ENCODE data around the gene SSR2.
"Not testable (repeated sequence)": the region's sequence is repeated elsewhere in the genome, so short reads cannot be mapped to it uniquely, and the experiment has no call there.

SSR2 gene

DNA sequence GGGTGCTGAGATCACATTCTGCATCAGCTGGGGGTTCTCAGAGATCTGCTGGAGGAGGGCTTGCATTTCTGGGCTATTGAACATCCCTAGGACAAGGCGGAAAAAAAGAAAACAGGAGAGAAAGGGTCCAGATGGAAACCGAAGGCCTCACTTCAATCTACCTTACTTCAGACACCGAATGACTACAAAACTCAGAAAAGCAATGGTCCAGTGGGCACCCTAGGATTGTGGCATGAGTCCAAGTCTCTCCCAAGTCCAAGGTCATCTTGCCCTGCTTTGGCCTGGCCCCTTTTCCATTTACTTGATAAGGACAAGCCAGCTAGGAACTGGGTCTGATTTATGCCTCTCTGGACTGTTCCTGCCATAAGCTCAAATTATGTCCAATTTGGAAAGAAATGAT, 22.1 kb upstream of the SSR2 start:
- DNase-seq (ENCODE audit: extremely low read depth, insufficient read length), result no peak
- Histone ChIP-seq H3K36me3 (ENCODE audit: control insufficient read depth, insufficient read depth, low read length) (peaks cover 10% of the 10 kb centered on the region), H3K4me3 (replicated peaks; ENCODE audit: low read depth, low read length) (no peak overlapping the region), H3K27me3 (replicated peaks; ENCODE audit: control insufficient read depth, insufficient read depth, low read length) (no peaks in the 10 kb centered on the region)
- TF ChIP-seq, protein P1, sequence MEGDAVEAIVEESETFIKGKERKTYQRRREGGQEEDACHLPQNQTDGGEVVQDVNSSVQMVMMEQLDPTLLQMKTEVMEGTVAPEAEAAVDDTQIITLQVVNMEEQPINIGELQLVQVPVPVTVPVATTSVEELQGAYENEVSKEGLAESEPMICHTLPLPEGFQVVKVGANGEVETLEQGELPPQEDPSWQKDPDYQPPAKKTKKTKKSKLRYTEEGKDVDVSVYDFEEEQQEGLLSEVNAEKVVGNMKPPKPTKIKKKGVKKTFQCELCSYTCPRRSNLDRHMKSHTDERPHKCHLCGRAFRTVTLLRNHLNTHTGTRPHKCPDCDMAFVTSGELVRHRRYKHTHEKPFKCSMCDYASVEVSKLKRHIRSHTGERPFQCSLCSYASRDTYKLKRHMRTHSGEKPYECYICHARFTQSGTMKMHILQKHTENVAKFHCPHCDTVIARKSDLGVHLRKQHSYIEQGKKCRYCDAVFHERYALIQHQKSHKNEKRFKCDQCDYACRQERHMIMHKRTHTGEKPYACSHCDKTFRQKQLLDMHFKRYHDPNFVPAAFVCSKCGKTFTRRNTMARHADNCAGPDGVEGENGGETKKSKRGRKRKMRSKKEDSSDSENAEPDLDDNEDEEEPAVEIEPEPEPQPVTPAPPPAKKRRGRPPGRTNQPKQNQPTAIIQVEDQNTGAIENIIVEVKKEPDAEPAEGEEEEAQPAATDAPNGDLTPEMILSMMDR (IDR thresholded peaks at IDR 0.05; ENCODE audit: insufficient read depth, low read length, poor library complexity, severe bottlenecking), result no peak

DNA sequence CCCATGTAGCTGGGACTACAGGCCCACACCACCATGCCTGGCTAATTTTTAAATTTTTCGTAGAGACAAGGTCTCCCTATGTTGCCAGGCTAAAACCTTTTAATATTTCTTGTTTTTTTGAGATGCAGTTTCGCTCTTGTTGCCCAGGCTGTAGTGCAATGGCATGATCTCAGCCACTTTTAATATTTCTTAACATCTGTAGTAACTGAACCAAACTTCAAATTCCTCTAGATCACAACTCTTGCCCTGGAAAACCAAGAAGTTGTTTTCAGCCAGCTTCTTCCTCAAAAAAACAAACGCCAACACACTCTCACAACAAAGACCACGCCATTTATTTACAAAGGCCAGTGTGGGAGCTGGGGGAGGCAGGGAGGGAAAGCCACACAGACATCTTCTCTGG, 14.2 kb upstream of the SSR2 start:
- H3K4me3 ChIP-seq (replicated peaks; ENCODE audit: low read depth, low read length); DNase-seq (ENCODE audit: extremely low read depth, insufficient read length); H3K27me3 ChIP-seq (replicated peaks; ENCODE audit: control insufficient read depth, insufficient read depth, low read length); H3K36me3 ChIP-seq (ENCODE audit: control insufficient read depth, insufficient read depth, low read length): not testable (repeated sequence)

DNA sequence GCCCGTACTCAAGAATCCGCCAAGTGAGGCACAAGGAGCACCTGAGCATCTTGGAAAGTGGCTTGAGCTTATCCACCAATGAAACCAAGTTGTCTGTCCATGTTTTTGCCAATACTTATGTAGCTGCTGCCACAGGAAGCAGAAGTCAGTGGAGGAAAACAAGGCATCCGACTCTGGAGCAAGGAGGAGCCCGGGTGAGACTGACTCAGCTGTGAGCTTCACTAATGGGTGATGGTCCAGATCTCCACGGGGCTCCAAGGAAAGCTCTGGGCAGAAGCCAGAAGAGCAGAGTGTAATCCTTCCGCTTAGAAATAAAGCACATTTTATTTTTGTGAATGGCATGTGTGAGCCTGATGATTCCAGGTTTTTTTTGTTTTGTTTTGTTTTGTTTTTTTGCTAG, 12.3 kb upstream of the SSR2 start:
- Histone ChIP-seq H3K36me3 (ENCODE audit: control insufficient read depth, insufficient read depth, low read length) (no peaks in the 10 kb centered on the region; the same call in 1 of the 2 replicates), H3K4me3 (replicated peaks; ENCODE audit: low read depth, low read length) (no peak overlapping the region), H3K27me3 (replicated peaks; ENCODE audit: control insufficient read depth, insufficient read depth, low read length) (no peaks in the 10 kb centered on the region)
- TF ChIP-seq, protein P1 (IDR thresholded peaks at IDR 0.05; ENCODE audit: insufficient read depth, low read length, poor library complexity, severe bottlenecking), result no peak
- no peak for DNase-seq (ENCODE audit: extremely low read depth, insufficient read length)

DNA sequence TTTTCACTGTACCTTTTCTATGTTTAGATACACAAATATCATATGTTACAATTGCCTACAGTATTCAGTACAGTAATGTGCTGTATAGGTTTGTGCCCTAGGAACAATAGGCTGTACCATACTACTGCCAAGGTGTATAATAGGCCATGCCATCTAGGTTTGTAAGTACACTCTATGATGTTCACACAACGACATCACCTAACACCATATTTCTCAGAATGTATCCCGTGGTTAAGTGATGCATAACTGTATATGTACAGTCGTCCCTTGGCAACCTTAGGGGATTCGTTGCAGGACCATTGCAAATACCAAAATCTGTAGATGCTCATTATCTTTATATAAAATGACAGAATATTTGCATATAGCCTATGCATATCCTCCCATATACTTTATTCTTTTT, 5.8 kb upstream of the SSR2 start:
- no peak for DNase-seq (ENCODE audit: extremely low read depth, insufficient read length)
- TF ChIP-seq, protein P1 (IDR thresholded peaks at IDR 0.05; ENCODE audit: insufficient read depth, low read length, poor library complexity, severe bottlenecking), result no peak

DNA sequence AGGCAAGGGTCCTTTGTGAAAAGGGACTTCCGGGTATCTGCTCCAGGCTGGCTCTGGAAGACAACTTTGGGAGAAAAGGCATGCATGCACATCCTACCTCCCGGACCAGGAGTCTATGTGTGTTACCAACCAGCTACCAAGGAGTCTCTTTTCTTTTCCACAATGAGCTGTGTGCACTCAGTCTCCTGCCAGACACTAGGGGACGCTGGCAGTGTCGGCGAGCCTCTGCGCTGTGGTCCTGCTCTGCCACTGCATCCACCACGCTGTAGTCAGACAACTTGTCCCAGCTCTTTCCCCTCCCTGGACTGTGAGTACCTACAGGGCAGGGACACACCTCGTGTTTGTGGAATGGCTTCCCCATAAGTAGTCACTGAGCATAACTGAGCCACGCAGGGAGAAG, 5.1 kb upstream of the SSR2 start:
- Histone ChIP-seq H3K27me3 (replicated peaks; ENCODE audit: control insufficient read depth, insufficient read depth, low read length) (no peaks in the 10 kb centered on the region), H3K4me3 (replicated peaks; ENCODE audit: low read depth, low read length) (no peak overlapping the region), H3K36me3 (ENCODE audit: control insufficient read depth, insufficient read depth, low read length) (no peaks in the 10 kb centered on the region)
- TF ChIP-seq, protein P1 (IDR thresholded peaks at IDR 0.05; ENCODE audit: insufficient read depth, low read length, poor library complexity, severe bottlenecking), result peak; percentile 84
- peak; percentile 37 for DNase-seq (ENCODE audit: extremely low read depth, insufficient read length)

More for the DNA sequence above, 5.8 kb upstream of the SSR2 start:
- Histone ChIP-seq H3K4me3 (replicated peaks; ENCODE audit: low read depth, low read length) (no peak overlapping the region), H3K36me3 (ENCODE audit: control insufficient read depth, insufficient read depth, low read length) (no peaks in the 10 kb centered on the region), H3K27me3 (replicated peaks; ENCODE audit: control insufficient read depth, insufficient read depth, low read length) (no peaks in the 10 kb centered on the region)

DNA sequence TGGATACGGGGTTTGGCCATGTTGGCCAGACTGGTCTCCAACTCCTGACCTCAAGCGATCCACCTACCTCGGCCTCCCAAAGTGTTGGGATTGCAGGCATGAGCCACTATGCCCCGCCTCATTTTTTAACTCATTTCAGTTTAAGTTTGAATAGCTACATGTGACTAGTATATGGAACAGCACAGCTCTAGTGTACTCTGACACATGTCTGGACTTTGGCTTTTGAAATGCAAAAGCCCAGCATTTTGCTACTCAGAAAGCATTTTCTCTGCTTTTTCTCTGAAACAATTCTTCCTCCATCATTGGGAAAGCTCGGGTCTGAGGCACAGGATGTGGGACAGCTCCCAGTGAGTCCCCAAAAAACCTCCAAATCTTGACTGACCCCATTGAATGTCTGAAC, 4.0 kb upstream of the SSR2 start:
- no peak overlapping the region for H3K4me3 ChIP-seq (replicated peaks; ENCODE audit: low read depth, low read length)
- no peaks in the 10 kb centered on the region for H3K36me3 ChIP-seq (ENCODE audit: control insufficient read depth, insufficient read depth, low read length)
- no peak for DNase-seq (ENCODE audit: extremely low read depth, insufficient read length)
- H3K27me3 ChIP-seq (replicated peaks; ENCODE audit: control insufficient read depth, insufficient read depth, low read length), result no peaks in the 10 kb centered on the region
- TF ChIP-seq, protein P1 (IDR thresholded peaks at IDR 0.05; ENCODE audit: insufficient read depth, low read length, poor library complexity, severe bottlenecking), result no peak
